Transverse colon (tissue), 4 donors: ENCODE results near the gene LPCAT4. TPM values are rescaled to one million over a fixed set of nuclear protein-coding genes. Genes with fewer than 3 reads are reported as not detected.

Experiments
- DNase-seq: peaks from one replicate; pipeline ENCODE4 v3.0.0-alpha.2; 2019
- H3K27ac ChIP-seq, 4 donors: fragments of 200-600 bp; sonication (generic); 2 replicates each; pipeline ENCODE4 v1.5.1; 2016 to 2018; ENCODE audit warnings: inconsistent platforms in 4 of 4
- H3K27me3 ChIP-seq: fragments of 200-600 bp; sonication (generic); 2 replicates; pipeline ENCODE4 v1.5.1; 2017; ENCODE audit warnings: inconsistent platforms
- H3K36me3 ChIP-seq, 4 donors: fragments of 200-600 bp; sonication (generic); 2 replicates each; pipeline ENCODE4 v1.5.1; 2017 to 2019; ENCODE audit warnings: inconsistent platforms in 4 of 4
- H3K4me1 ChIP-seq, 4 donors: fragments of 200-600 bp; sonication (generic); 2 replicates each; pipeline ENCODE4 v1.5.1; 2017 to 2020; ENCODE audit warnings: inconsistent platforms in 4 of 4
- H3K4me3 ChIP-seq, 4 donors: fragments of 200-600 bp; sonication (generic); 1 replicate in 1 of 4; 2 replicates in 3 of 4; pipeline versions ENCODE4 v1.5.1 to v1.6.1; 2017 to 2019; ENCODE audit warnings: inconsistent platforms in 4 of 4
- H3K9me3 ChIP-seq, 2 donors: fragments of 200-600 bp; sonication (generic); 2 replicates each; pipeline ENCODE4 v1.5.1; 2017 to 2019; ENCODE audit warnings: inconsistent platforms in 2 of 2
- EP300 ChIP-seq: sonication (generic); formaldehyde crosslinking; IDR thresholded peaks from one replicate; pipeline ENCODE4 v1.6.1; 2017; ENCODE audit warnings: antibody characterized with exemption, low read depth
- POLR2A ChIP-seq: fragments of 450-650 bp; IDR thresholded peaks from one replicate; pipeline ENCODE4 v1.6.1; 2016; ENCODE audit warnings: antibody characterized with exemption, mild to moderate bottlenecking, moderate library complexity
- POLR2AphosphoS5 ChIP-seq, 3 donors: sonication (generic); formaldehyde crosslinking; IDR thresholded peaks; one replicate each; pipeline ENCODE4 v1.6.1; 2016; ENCODE audit warnings: antibody characterized with exemption in 3 of 3
- WGBS, 2 donors: methylation state at CpG; one replicate each; pipeline ENCODE4 v1.1.5; 2018; ENCODE audit warnings: low coverage in 1 of 2; 5-methylcytosine and 5-hydroxymethylcytosine counted together
- in situ Hi-C, 4 donors: fragments of 200-750 bp; cut with MboI; loops; one replicate each; pipeline versions ENCODE4 v1.15.0 to v1.15.1; 2017; ENCODE audit warnings: low sequenced_read_pairs in 3 of 4, low pct_ligation_motif_present in 1 of 4, low pct_unique_long_range_greater_than_20kb in 1 of 4
- intact Hi-C: fragments of 100-400 bp; cut with DNase I; formaldehyde crosslinking; loops from one replicate; pipeline ENCODE4 v1.15.1; 2023; ENCODE audit warnings: low total_unique reads
- total RNA-seq, 4 donors: library from RNA; depleted of rRNA; stranded (reverse); fragments of >200 nt; gene quantifications; one replicate each; pipeline ENCODE4 v1.1.0, GENCODE V29; 2016
- TF ChIP-seq, protein P1 (sequence below), 5 experiments: fragments of 200-600 bp in 3 of 5; fragments of 450-650 bp in 2 of 5; sonication (generic) in 3 of 5; IDR thresholded peaks; 1 replicate in 2 of 5; 2 replicates in 3 of 5; pipeline ENCODE4 v1.5.1; 2016 to 2017; ENCODE audit warnings: antibody characterized with exemption in 5 of 5, inconsistent platforms in 3 of 5, mild to moderate bottlenecking in 2 of 5, moderate library complexity in 1 of 5

LPCAT4 gene
- total RNA-seq, 4 donors from 2014 or later: 109 to 380 (median 143) TPM

DNA sequence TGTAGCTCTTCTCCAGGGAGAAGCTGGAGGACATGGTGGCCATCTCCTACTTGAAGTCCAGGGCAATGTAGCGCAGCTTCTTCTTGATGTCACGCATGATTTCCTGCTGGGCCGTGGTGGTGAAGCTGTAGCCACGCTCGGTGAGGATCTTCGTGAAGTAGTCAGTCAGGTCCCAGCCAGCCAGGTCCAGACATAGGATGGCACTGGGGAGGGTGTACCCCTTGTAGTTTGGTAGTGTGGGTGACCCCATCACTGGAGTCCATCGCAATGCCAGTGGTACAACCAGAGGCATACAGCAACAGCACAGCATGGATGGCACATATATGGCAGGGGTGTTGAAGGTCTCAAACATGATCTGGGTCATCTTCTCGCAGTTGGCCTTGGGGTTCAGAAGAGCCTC is 7.0 kb upstream of the LPCAT4 start:
- no peak for TF ChIP-seq EP300
- 97% methylated on average over 8 of the region's 8 CpGs; no CpG with 5 or more reads in 1 of the 2 donors for WGBS, 2 donors
- Histone ChIP-seq H3K4me1 (no peaks in the 10 kb centered on the region), H3K4me3 (no peak overlapping the region), H3K27me3 (no peaks in the 10 kb centered on the region), H3K36me3 (no peaks in the 10 kb centered on the region), H3K27ac (no peak overlapping the region), H3K9me3 (no peaks in the 10 kb centered on the region)
- no peak for DNase-seq
- in situ Hi-C loops: loop anchor here in 3 of 4 donors (10.0 to 25.0 kb wide), 4 partner anchors 119 to 287 kb away; partner anchors contain the start of genes EMC4 (in 1 of the 3), EMC7 (in 1 of the 3) and PGBD4 (in 1 of the 3)
- intact Hi-C loops: no loop called here

DNA sequence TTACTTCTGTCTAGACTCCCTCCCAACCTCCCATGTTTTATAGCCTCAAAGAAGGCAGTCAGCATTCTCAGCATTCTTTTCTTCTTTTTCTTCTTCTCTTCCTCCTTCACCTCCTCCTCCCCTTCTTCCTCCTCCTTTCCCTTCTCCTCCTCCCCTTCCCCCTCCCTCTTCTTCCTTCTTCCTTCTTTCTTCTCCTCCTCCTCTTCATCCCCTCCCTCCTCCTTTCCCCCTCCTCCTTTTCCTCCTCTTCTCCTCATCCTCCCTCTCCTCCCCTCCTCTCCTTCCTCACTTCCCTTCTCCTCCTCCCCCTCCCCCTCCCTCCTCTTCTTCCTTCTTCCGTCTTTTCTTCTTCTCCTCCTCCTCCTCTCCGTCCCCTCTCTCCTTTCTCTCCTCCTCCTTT is 3.6 kb upstream of the LPCAT4 start:
- H3K36me3 ChIP-seq: no peaks in the 10 kb centered on the region
- TF ChIP-seq POLR2AphosphoS5 (IDR thresholded peaks at IDR 0.05) (no peak), EP300 (no peak), POLR2A (no peak)
- TF ChIP-seq, protein P1, sequence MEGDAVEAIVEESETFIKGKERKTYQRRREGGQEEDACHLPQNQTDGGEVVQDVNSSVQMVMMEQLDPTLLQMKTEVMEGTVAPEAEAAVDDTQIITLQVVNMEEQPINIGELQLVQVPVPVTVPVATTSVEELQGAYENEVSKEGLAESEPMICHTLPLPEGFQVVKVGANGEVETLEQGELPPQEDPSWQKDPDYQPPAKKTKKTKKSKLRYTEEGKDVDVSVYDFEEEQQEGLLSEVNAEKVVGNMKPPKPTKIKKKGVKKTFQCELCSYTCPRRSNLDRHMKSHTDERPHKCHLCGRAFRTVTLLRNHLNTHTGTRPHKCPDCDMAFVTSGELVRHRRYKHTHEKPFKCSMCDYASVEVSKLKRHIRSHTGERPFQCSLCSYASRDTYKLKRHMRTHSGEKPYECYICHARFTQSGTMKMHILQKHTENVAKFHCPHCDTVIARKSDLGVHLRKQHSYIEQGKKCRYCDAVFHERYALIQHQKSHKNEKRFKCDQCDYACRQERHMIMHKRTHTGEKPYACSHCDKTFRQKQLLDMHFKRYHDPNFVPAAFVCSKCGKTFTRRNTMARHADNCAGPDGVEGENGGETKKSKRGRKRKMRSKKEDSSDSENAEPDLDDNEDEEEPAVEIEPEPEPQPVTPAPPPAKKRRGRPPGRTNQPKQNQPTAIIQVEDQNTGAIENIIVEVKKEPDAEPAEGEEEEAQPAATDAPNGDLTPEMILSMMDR (IDR thresholded peaks at IDR 0.05): no peak
- H3K4me1 ChIP-seq: peaks cover 0 to 17% (median 13%) of the 10 kb centered on the region in 4 donors
- H3K4me3 ChIP-seq: no peak overlapping the region
- no peak for DNase-seq
- no peaks in the 10 kb centered on the region for H3K9me3 ChIP-seq
- H3K27me3 ChIP-seq: no peaks in the 10 kb centered on the region
- no peak overlapping the region for H3K27ac ChIP-seq
- intact Hi-C loops (no loop called here), in situ Hi-C loops (loop anchor here in 3 of 4 donors (10.0 to 25.0 kb wide), 4 partner anchors 116 to 283 kb away; partner anchors contain the start of genes EMC4 (in 1 of the 3), EMC7 (in 1 of the 3) and PGBD4 (in 1 of the 3))
- WGBS, 2 donors: 65% methylated on average over 2 of the region's 2 CpGs; no CpG with 5 or more reads in 1 of the 2 donors

DNA sequence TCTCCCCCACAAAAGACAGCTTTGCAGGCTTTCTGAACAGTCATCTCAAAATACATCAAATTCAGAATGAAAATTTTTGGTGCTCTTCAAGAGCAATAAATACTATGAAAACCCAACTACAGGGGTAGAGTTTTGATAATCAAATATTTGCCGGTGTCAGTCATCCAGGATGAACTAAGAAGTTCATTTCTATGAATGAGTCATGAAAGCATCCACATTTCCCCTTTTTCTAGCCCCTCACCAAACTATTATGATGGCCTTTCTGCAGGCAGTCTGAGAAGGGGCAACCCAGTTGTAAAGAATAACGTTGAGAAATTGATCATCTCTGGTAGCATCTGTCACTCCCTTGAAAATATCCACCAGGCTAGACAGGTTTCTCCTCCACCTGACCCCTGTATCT is 3.1 kb upstream of the LPCAT4 start:
- Histone ChIP-seq H3K4me3 (no peak overlapping the region), H3K4me1 (peaks cover 0 to 22% (median 18%) of the 10 kb centered on the region in 4 donors), H3K9me3 (no peaks in the 10 kb centered on the region), H3K36me3 (no peaks in the 10 kb centered on the region), H3K27me3 (no peaks in the 10 kb centered on the region), H3K27ac (no peak overlapping the region)
- no peak for TF ChIP-seq POLR2A
- no peak for TF ChIP-seq POLR2AphosphoS5 (IDR thresholded peaks at IDR 0.05)
- no peak for TF ChIP-seq EP300
- TF ChIP-seq, protein P1 (IDR thresholded peaks at IDR 0.05): no peak
- no peak for DNase-seq
- intact Hi-C loops: no loop called here
- in situ Hi-C loops: loop anchor here in 3 of 4 donors (10.0 to 25.0 kb wide), 4 partner anchors 115 to 283 kb away; partner anchors contain the start of genes EMC4 (in 1 of the 3), EMC7 (in 1 of the 3) and PGBD4 (in 1 of the 3)
- 48 to 83% methylated on average over 1 to 2 of the region's 2 CpGs for WGBS, 2 donors

DNA sequence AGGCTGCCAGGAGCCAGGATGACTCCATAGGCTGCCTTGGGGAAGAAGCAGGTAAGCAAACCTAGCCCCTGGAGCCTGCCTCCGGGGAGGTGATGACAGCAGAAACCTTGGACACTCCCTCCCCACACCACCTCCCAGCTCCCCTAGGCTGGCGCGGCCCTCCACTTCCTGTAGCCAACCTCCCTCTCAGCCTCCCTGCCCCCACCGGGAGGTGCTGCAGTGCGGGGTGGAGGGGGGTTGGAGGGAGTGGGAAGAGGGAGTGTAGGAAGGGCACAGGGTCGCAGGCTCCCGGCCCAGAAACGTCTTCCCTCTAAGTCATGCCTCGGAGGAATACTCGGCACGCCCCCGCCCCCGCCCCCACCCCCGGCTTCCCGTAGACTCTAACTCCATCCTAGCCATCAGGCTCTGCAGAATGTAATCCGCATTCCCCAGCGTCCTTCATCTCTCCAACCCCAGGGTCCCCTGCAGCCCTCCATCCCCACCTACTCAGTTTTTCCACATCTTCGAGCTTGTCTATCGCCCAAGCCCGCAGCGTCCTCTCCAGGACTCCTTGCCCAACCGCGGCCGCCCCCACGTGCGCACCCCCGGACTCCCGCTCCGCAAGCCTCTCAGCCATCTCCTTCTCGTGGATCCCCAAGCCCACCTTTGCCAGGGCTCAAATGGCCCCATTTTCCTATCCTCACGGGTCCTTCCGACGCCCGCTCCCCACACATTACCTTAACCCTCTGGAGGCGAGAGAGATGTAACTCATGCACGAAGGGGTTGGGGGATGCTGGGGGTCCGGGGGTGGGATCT is 528 bp downstream of the LPCAT4 start:
- H3K27me3 ChIP-seq: no peaks in the 10 kb centered on the region
- H3K4me1 ChIP-seq: peaks cover 5 to 56% (median 38%) of the 10 kb centered on the region in 4 donors
- 0% methylated on average over 37 of the region's 37 CpGs; no CpG with 5 or more reads in 1 of the 2 donors for WGBS, 2 donors
- DNase-seq: peak; percentile 88
- no peaks in the 10 kb centered on the region for H3K36me3 ChIP-seq
- peak overlapping the region; percentile 72 to 95 (median 92) for H3K4me3 ChIP-seq
- TF ChIP-seq EP300 (no peak), POLR2AphosphoS5 (IDR thresholded peaks at IDR 0.05) (peak; percentile 46 to 71 (median 64)), POLR2A (peak; percentile 70)
- TF ChIP-seq, protein P1 (IDR thresholded peaks at IDR 0.05): peak in 1 of 5 experiments; percentile 10
- no peaks in the 10 kb centered on the region for H3K9me3 ChIP-seq
- in situ Hi-C loops: loop anchor here (10.0 to 25.0 kb wide), 4 partner anchors 122 to 279 kb away; partner anchors contain the start of genes EMC4 (in 1 of the 4), EMC7 (in 1 of the 4) and PGBD4 (in 1 of the 4)
- intact Hi-C loops: loop anchor here (10.0 kb wide), 1 partner anchor 122 kb away; no protein-coding TSS in a partner anchor
- peak overlapping the region; percentile 98 to 100 (median 99) for H3K27ac ChIP-seq
